ENCODE results near the gene TNNI2. TPM values are rescaled to one million over a fixed set of nuclear protein-coding genes. Genes with fewer than 3 reads are reported as not detected.

TNNI2 gene
- total RNA-seq, 1 donor from 2014 or later, result not detected

GRCh38 chr11:1889941-1890855 lies 51.4 kb downstream of the TNNI2 start:
- ATAC-seq (no peak), DNase-seq (ENCODE audit: low spot score) (peak; percentile 58)
- intact Hi-C loops (cut with DNase I), result no loop called here

Small RNA genes within 50 kb of the gene (microRNA-seq; reads per million reads assigned to microRNA genes)
- gene MIR4298, result not detected
- not detected for gene MIR7847

Other genes starting within 250 kb of the TNNI2 start
- not detected for gene KRTAP5-2, start 240.7 kb upstream of the TNNI2 start, total RNA-seq
- not detected for gene KRTAP5-3, start 230.5 kb upstream of the TNNI2 start, total RNA-seq
- not detected for gene KRTAP5-4, start 216.8 kb upstream of the TNNI2 start, total RNA-seq
- not detected for gene KRTAP5-5, start 209.2 kb upstream of the TNNI2 start, total RNA-seq
- gene KRTAP5-6, start 141.8 kb upstream of the TNNI2 start, total RNA-seq, result not detected
- 3.4 TPM for gene IFITM10, start 88.4 kb upstream of the TNNI2 start, total RNA-seq
- 554 TPM for gene CTSD, start 75.1 kb upstream of the TNNI2 start, total RNA-seq
- gene SYT8, start 4.0 kb upstream of the TNNI2 start, total RNA-seq, result 1.1 TPM
- gene LSP1, start 14.1 kb downstream of the TNNI2 start, total RNA-seq, result 89.6 TPM
- not detected for gene PRR33, start 52.9 kb downstream of the TNNI2 start, total RNA-seq
- 35.6 TPM for gene TNNT3, start 80.7 kb downstream of the TNNI2 start, total RNA-seq
- gene MRPL23, start 108.4 kb downstream of the TNNI2 start, total RNA-seq, result 39.5 TPM
- 1,096 TPM for gene H19, start 158.9 kb downstream of the TNNI2 start, total RNA-seq

Measured in sciatic nerve (tissue), 2 donors.